ENCODE data around the gene OR7G3.
A peak's percentile ranks its signal among the peaks of the same experiment; 100 is the strongest.

OR7G3 gene

GRCh38 chr19:9126900-9127405, at the start of gene OR7G3:
TSS of gene OR7G3 (minus strand) at chr19:9126950. CDS start at chr19:9126950, 0 bp downstream.
- DNase-seq, result no peak

- DNase-seq, result no peak
Measured at GRCh38 chr19:9175326-9175725, 48.6 kb upstream of the OR7G3 start.

- DNase-seq, result no peak
Measured at GRCh38 chr19:9171393-9171991, 44.7 kb upstream of the OR7G3 start.

- no peak for DNase-seq
Measured at GRCh38 chr19:9166846-9167245, 40.1 kb upstream of the OR7G3 start.

- DNase-seq, result no peak
Measured at GRCh38 chr19:9165261-9165660, 38.5 kb upstream of the OR7G3 start.

GRCh38 chr19:9161427-9161826, 34.7 kb upstream of the OR7G3 start:
- no peak for DNase-seq

- DNase-seq, result no peak
Measured at GRCh38 chr19:9159891-9160290, 33.1 kb upstream of the OR7G3 start.

- no peak for DNase-seq
Measured at GRCh38 chr19:9156304-9156703, 29.6 kb upstream of the OR7G3 start.

- no peak for DNase-seq
Measured at GRCh38 chr19:9155591-9155990, 28.8 kb upstream of the OR7G3 start.

GRCh38 chr19:9151367-9151766, 24.6 kb upstream of the OR7G3 start:
- DNase-seq, result no peak

GRCh38 chr19:9150650-9151049, 23.9 kb upstream of the OR7G3 start:
- DNase-seq, result no peak

- DNase-seq, result no peak
Measured at GRCh38 chr19:9149997-9150396, 23.2 kb upstream of the OR7G3 start.

- no peak for DNase-seq
Measured at GRCh38 chr19:9148697-9149096, 21.9 kb upstream of the OR7G3 start.

GRCh38 chr19:9146882-9147281, 20.1 kb upstream of the OR7G3 start:
- DNase-seq, result no peak

- DNase-seq, result peak; percentile 45
Measured at GRCh38 chr19:9144920-9145319, 18.2 kb upstream of the OR7G3 start.

GRCh38 chr19:9140159-9140874, 13.6 kb upstream of the OR7G3 start, which contains the start of gene ZNF317:
TSS of gene ZNF317 (plus strand) at chr19:9140397. CDS start at chr19:9156017, 15,620 bp downstream.
- DNase-seq, result peak; percentile 98

- DNase-seq, result peak; percentile 9
Measured at GRCh38 chr19:9139609-9140158, 12.9 kb upstream of the OR7G3 start.

GRCh38 chr19:9132422-9132821, 5.7 kb upstream of the OR7G3 start:
- no peak for DNase-seq

- no peak for DNase-seq
Measured at GRCh38 chr19:9130965-9131364, 4.2 kb upstream of the OR7G3 start.

GRCh38 chr19:9128171-9128570, 1.4 kb upstream of the OR7G3 start:
- DNase-seq, result no peak

- DNase-seq, result no peak
Measured at GRCh38 chr19:9116547-9116946, 10.2 kb downstream of the OR7G3 start.

- DNase-seq, result no peak
Measured at GRCh38 chr19:9115307-9115813, 11.4 kb downstream of the OR7G3 start, which contains the start of gene OR7G1. TSS of gene OR7G1 (minus strand) at chr19:9115763. CDS start at chr19:9115763, 0 bp downstream.

GRCh38 chr19:9109959-9110358, 16.8 kb downstream of the OR7G3 start:
- no peak for DNase-seq

- DNase-seq, result no peak
Measured at GRCh38 chr19:9107375-9107774, 19.4 kb downstream of the OR7G3 start, which contains the start of gene OR7G2. TSS of gene OR7G2 (minus strand) at chr19:9107475. CDS start at chr19:9103243, 4,232 bp downstream.

Data from hematopoietic multipotent progenitor cell treated with erythropoietin and hydrocortisone succinate and interleukin-3 and kit ligand, for 6 days (in vitro differentiated cells).